GM12878 (cell line): ENCODE data around the gene TBC1D10B. TPM values are rescaled to one million over a fixed set of nuclear protein-coding genes. Genes with fewer than 3 reads are reported as not detected.

Experiments used
- ATAC-seq: fragments of 200-7000 bp; cut with Tn5 transposase; 3 replicates; pipeline ENCODE4 v1.9.1; 2020; ENCODE audit warnings: mild to moderate bottlenecking, moderate library complexity
- BruUV-seq: library from RNA; stranded (reverse); fragments of 400-500 nt; replicated peaks from 2 replicates; lab custom pipeline; 2021; lab: Mats Ljungman, UMichigan
- CTCF ChIA-PET: fragments of 300-600 bp; sonication (Branson Sonifier 250); formaldehyde crosslinking; extraction: SDS; loops from one replicate; lab custom pipeline; 2021; ENCODE audit warnings: inconsistent platforms; lab: Yijun Ruan, JAX
- POLR2A ChIA-PET: fragments of 350-600 bp; formaldehyde crosslinking; extraction: SDS; loops from one replicate; lab custom pipeline; 2021; ENCODE audit warnings: inconsistent platforms; lab: Charles Lee
- RAD21 ChIA-PET: fragments of 300-600 bp; sonication (Branson Sonifier 250); formaldehyde crosslinking; loops from one replicate; lab custom pipeline; 2023; ENCODE audit warnings: antibody characterized with exemption; ENCODE audit not compliant: unreplicated experiment; lab: Charles Lee
- SMC1A ChIA-PET: fragments of 300-600 bp; sonication (Branson Sonifier 250); formaldehyde crosslinking; loops from one replicate; lab custom pipeline; 2023; ENCODE audit not compliant: unreplicated experiment, uncharacterized antibody; lab: Charles Lee
- DNase-seq: peaks from one replicate; pipeline ENCODE4 v3.0.0-alpha.2; 2011; ENCODE audit warnings: low read depth, low spot score
- FAIRE-seq: peaks from 3 replicates; lab custom pipeline; 2011; peaks lifted over from hg19 to GRCh38; lab: Jason Lieb, UNC
- H2AFZ ChIP-seq: 2 replicates; pipeline ENCODE4 v1.6.0; 2011; ENCODE audit warnings: low read depth, low read length, control low read depth; ENCODE audit not compliant: control insufficient read depth
- H3K27ac ChIP-seq: 2 replicates; pipeline ENCODE4 v1.5.1; 2011; ENCODE audit warnings: control low read depth; ENCODE audit not compliant: control insufficient read depth, insufficient read depth
- H3K27me3 ChIP-seq, 2 experiments: replicated peaks in 1 of 2; 2 replicates each; pipeline versions ENCODE4 v1.6.0 to v1.6.1; 2011; ENCODE audit warnings: low read length in 1 of 2; ENCODE audit not compliant: control insufficient read depth in 2 of 2, insufficient read depth in 2 of 2
- H3K36me3 ChIP-seq, 2 experiments: 2 replicates each; pipeline ENCODE4 v1.5.1; 2011; ENCODE audit warnings: low read length in 1 of 2; ENCODE audit not compliant: control insufficient read depth in 2 of 2, insufficient read depth in 2 of 2
- H3K4me1 ChIP-seq: 2 replicates; pipeline ENCODE4 v1.6.1; 2011; ENCODE audit warnings: mild to moderate bottlenecking, low read length, moderate library complexity, mixed read lengths; ENCODE audit not compliant: control insufficient read depth, insufficient read depth
- H3K4me2 ChIP-seq: 2 replicates; pipeline ENCODE4 v1.6.0; 2011; ENCODE audit warnings: control low read depth; ENCODE audit not compliant: control insufficient read depth, insufficient read depth
- H3K4me3 ChIP-seq: fragments of 200-600 bp; sonication (generic); 2 replicates; pipeline ENCODE4 v1.5.1; 2016
- H3K79me2 ChIP-seq: 2 replicates; pipeline ENCODE4 v1.6.0; 2011; ENCODE audit warnings: low read length; ENCODE audit not compliant: control insufficient read depth, insufficient read depth
- H3K9ac ChIP-seq: 2 replicates; pipeline ENCODE4 v1.8.0; 2011; ENCODE audit warnings: low read length, control low read depth, mixed read lengths; ENCODE audit not compliant: control insufficient read depth, insufficient read depth
- H3K9me3 ChIP-seq: replicated peaks from 3 replicates; pipeline ENCODE4 v1.5.1; 2011; ENCODE audit warnings: mild to moderate bottlenecking, low read length; ENCODE audit not compliant: control insufficient read depth, insufficient read depth
- H4K20me1 ChIP-seq: 2 replicates; pipeline ENCODE4 v1.6.0; 2011; ENCODE audit not compliant: control insufficient read depth, insufficient read depth
- BACH1 ChIP-seq: fragments of 450-650 bp; IDR thresholded peaks from 2 replicates; pipeline ENCODE4 v1.6.1; 2017; ENCODE audit warnings: mild to moderate bottlenecking, borderline replicate concordance
- BCLAF1 ChIP-seq: fragments of 450-650 bp; IDR thresholded peaks from 2 replicates; pipeline ENCODE4 v1.6.1; 2017; ENCODE audit warnings: antibody characterized with exemption, mild to moderate bottlenecking, moderate library complexity
- BRCA1 ChIP-seq: IDR thresholded peaks from 2 replicates; pipeline ENCODE4 v1.6.1; 2011; ENCODE audit warnings: low read depth, low read length, improper control_type of control experiment
- CHD2 ChIP-seq: IDR thresholded peaks from 2 replicates; pipeline ENCODE4 v1.6.1; 2011; ENCODE audit warnings: low read depth, low read length, improper control_type of control experiment, borderline replicate concordance
- EED ChIP-seq: sonication (generic); IDR thresholded peaks from 2 replicates; pipeline ENCODE4 v1.6.1; 2016; ENCODE audit warnings: antibody characterized with exemption, low read depth
- PAX5 ChIP-seq: IDR thresholded peaks from 2 replicates; pipeline ENCODE4 v1.6.1; 2011; ENCODE audit warnings: low read depth, low read length, borderline replicate concordance
- SIX5 ChIP-seq: IDR thresholded peaks from 2 replicates; pipeline ENCODE4 v1.6.1; 2011; ENCODE audit warnings: mild to moderate bottlenecking, low read depth, low read length, moderate library complexity; ENCODE audit not compliant: severe bottlenecking
- SREBF2 ChIP-seq: IDR thresholded peaks from 2 replicates; pipeline ENCODE4 v1.6.1; 2012; ENCODE audit warnings: mild to moderate bottlenecking, low read length
- STAT1 ChIP-seq: fragments of 450-650 bp; conservative IDR thresholded peaks from 2 replicates; pipeline ENCODE4 v1.6.1; 2014; ENCODE audit warnings: antibody characterized with exemption, mild to moderate bottlenecking
- SUPT20H ChIP-seq: IDR thresholded peaks from 2 replicates; pipeline ENCODE4 v1.6.1; 2011; ENCODE audit warnings: low read depth, mild to moderate bottlenecking, low read length, moderate library complexity, borderline replicate concordance; ENCODE audit not compliant: control insufficient read depth
- ZNF592 ChIP-seq: fragments of 450-650 bp; IDR thresholded peaks from 2 replicates; pipeline ENCODE4 v1.6.1; 2017; ENCODE audit warnings: mild to moderate bottlenecking, moderate library complexity
- ZNF687 ChIP-seq: fragments of 450-650 bp; IDR thresholded peaks from 2 replicates; pipeline ENCODE4 v1.6.1; 2017; ENCODE audit warnings: mild to moderate bottlenecking, moderate library complexity
- WGBS: methylation state at CpG from one replicate; pipeline ENCODE4 v1.1.6; 2016; ENCODE audit warnings: low lambda C conversion rate; ENCODE audit not compliant: insufficient replicate concordance, insufficient coverage; ENCODE audit errors: missing lambda C conversion rate; 5-methylcytosine and 5-hydroxymethylcytosine counted together
- in situ Hi-C: fragments of 300-500 bp; cut with MboI; formaldehyde crosslinking; loops from 9 replicates; pipeline ENCODE4 v1.14.3; 2018; ENCODE audit warnings: mixed read lengths
- intact Hi-C: fragments of 100-400 bp; cut with micrococcal nuclease; formaldehyde crosslinking; loops from one replicate; pipeline ENCODE4 v1.14.2; 2022; ENCODE audit not compliant: unreplicated experiment
- polyA plus RNA-seq, 11 experiments: library from polyadenylated mRNA; depleted of rRNA in 4 of 11; unstranded in 6 of 11; stranded (reverse) in 5 of 11; fragments of >200 nt; fragmentation: Nextera tagmentation in 4 of 11; fragmentation: Illumina TruSeq in 1 of 11; extraction: Ambion mirVana in 4 of 11; extraction: Trizol in 1 of 11; gene quantifications; 1 replicate in 1 of 11; 2 replicates in 10 of 11; pipeline versions ENCODE4 v1.2.1 to v1.2.3, GENCODE V29; 2011 to 2016; ENCODE audit warnings: inconsistent platforms in 2 of 11, missing spikeins in 2 of 11, low read depth in 1 of 11
- total RNA-seq, 4 experiments: library from RNA; depleted of rRNA in 3 of 4; stranded (reverse); fragments of >200 nt in 3 of 4; fragmentation: Illumina TruSeq in 1 of 4; extraction: Trizol in 1 of 4; gene quantifications; 2 replicates each; pipeline versions ENCODE4 v1.2.1 to v1.2.3, GENCODE V29; 2013 to 2021

Gene TBC1D10B
- total and polyA plus RNA-seq, 10 of the 15 experiments (the other 5 are each of a cell fraction or from before 2014, with no cell fraction given) = 2.2 to 51.2 (median 11.6) TPM

- peaks cover 27% of the 10 kb centered on the region for H3K79me2 ChIP-seq
- peak overlapping the region; percentile 86 for H3K27ac ChIP-seq
- no peak overlapping the region for H2AFZ ChIP-seq
- peak overlapping the region; percentile 92 for H3K4me2 ChIP-seq
- ChIA-PET RAD21 (no interaction called here), CTCF (interaction anchor here (0.6 kb wide), 1 partner anchor 68 kb away, joined by 3 read pairs; no protein-coding TSS in a partner anchor), SMC1A (interaction anchor here (1.1 to 1.2 kb wide), 2 partner anchors 8 to 93 kb away, joined by 3 read pairs; partner anchors contain the start of gene ITGAL), POLR2A (interaction anchor here (0.6 kb wide), 1 partner anchor 382 kb away, joined by 4 read pairs; no protein-coding TSS in a partner anchor)
- H3K36me3 ChIP-seq = peaks cover 0 to 4% of the 10 kb centered on the region in 2 experiments; a peak in 2 of 4 replicates
- intact Hi-C loops (no loop called here), in situ Hi-C loops (no loop called here)
- H3K4me3 ChIP-seq = peak overlapping the region; percentile 92
- no peaks in the 10 kb centered on the region for H3K27me3 ChIP-seq
- peaks cover 28% of the 10 kb centered on the region for H3K4me1 ChIP-seq
- no peaks in the 10 kb centered on the region for H3K9me3 ChIP-seq
- no TSS peak for BruUV-seq
- 26% methylated on average over 27 of the region's 27 CpGs for WGBS
- H4K20me1 ChIP-seq = no peaks in the 10 kb centered on the region
- FAIRE-seq = no peak
- no peak for ATAC-seq
- no peak for DNase-seq
- peak overlapping the region; percentile 78 for H3K9ac ChIP-seq
- TF ChIP-seq BACH1 (0 out of 2 replicates have a peak, but pooled peaks have one; percentile 40), BRCA1 (no peak), BCLAF1 (no peak), SIX5 (no peak), ZNF687 (no peak), PAX5 (no peak), ZNF592 (no peak), SUPT20H (no peak), SREBF2 (no peak), EED (no peak), STAT1 (no peak), CHD2 (no peak)
Observed at GRCh38 chr16:30379158-30379783, 9.0 kb upstream of the TBC1D10B start.
